ENCODE results near the gene PI4KA.

PI4KA gene

DNA sequence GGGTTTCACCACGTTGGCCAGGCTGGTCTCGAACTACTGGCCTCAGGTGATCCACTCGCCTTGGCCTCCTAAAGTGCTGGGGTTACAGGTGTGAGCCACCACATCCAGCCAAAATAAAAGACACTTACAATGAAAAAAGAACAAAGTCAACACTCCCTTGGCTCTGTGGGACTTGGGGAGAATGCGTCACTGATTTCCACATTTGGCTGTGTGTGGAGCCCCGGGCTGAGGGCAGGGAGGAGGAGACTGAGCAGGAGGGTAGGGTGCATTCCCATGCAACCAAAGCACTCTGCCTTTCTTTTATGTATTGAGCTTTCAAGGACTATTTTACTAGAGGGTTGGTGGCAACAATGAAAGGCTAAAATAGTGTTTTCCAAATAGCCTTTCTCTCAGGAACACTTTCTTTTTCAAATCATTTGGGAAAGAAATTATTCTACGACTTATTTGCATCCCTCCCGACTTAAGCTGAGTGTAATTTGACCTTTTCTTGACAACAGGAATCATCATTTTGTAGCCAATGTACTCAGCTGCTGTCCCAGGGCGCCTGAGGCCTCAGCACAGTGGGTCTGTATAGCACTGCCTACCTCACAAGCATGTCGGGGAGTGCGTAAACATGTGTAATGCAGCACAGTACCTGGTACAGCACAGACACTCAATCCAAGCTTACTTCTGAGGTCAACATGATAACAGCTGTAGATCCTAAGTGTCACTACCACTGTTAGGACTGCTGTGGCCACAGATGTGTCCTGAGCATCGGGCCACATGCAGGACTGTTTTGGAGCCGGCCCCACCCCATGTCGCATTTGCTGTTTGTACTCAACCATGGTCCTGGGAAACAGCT is 94.8 kb downstream of the PI4KA start:
- ChIA-PET CTCF (interaction anchor here (1.2 kb wide), 2 partner anchors 17 to 21 kb away, joined by 3 to 6 read pairs; no protein-coding TSS in a partner anchor), POLR2A (interaction anchor here (0.6 kb wide), 1 partner anchor 13 kb away, joined by 3 read pairs; no protein-coding TSS in a partner anchor)
- TF ChIP-seq, protein P1, sequence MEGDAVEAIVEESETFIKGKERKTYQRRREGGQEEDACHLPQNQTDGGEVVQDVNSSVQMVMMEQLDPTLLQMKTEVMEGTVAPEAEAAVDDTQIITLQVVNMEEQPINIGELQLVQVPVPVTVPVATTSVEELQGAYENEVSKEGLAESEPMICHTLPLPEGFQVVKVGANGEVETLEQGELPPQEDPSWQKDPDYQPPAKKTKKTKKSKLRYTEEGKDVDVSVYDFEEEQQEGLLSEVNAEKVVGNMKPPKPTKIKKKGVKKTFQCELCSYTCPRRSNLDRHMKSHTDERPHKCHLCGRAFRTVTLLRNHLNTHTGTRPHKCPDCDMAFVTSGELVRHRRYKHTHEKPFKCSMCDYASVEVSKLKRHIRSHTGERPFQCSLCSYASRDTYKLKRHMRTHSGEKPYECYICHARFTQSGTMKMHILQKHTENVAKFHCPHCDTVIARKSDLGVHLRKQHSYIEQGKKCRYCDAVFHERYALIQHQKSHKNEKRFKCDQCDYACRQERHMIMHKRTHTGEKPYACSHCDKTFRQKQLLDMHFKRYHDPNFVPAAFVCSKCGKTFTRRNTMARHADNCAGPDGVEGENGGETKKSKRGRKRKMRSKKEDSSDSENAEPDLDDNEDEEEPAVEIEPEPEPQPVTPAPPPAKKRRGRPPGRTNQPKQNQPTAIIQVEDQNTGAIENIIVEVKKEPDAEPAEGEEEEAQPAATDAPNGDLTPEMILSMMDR (IDR thresholded peaks at IDR 0.05; ENCODE audit: insufficient read depth, low read length, missing control alignments): no peak
- no peak for DNase-seq (ENCODE audit: low read depth, low spot score)
- H3K4me3 ChIP-seq (ENCODE audit: low read depth, low read length): no peak overlapping the region

DNA sequence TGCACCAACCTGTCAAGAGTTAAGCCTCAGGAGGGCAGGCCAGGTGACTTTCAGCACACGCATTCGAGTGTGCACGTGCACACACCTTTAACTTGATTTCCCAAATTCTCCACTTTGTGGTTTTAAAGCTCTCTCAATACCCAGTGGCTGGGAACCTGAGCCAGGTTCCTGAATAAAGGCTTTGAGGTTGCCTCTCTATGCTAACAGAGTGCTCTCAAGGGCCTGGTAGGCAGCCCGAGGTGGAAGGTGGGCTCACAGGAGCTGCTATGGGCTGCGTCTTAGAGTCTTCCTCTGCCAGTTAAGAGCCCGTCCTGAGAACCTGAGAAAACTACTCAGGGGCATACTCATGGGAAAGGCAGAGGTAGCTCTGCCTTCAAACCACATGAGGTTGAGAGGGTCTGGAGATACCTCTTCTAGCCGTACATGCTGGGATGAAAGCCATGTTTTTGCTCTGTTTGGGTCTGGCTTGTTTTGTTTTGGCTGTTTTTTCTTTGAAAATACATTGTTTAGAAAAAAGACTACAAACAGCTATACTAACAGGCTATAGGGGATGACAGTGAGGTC is 96.3 kb downstream of the PI4KA start:
- POLR2A ChIA-PET: no interaction called here
- CTCF ChIA-PET: interaction anchor here (1.2 to 3.2 kb wide), 3 partner anchors 15 to 21 kb away, joined by 3 to 13 read pairs (median 6); no protein-coding TSS in a partner anchor

DNA sequence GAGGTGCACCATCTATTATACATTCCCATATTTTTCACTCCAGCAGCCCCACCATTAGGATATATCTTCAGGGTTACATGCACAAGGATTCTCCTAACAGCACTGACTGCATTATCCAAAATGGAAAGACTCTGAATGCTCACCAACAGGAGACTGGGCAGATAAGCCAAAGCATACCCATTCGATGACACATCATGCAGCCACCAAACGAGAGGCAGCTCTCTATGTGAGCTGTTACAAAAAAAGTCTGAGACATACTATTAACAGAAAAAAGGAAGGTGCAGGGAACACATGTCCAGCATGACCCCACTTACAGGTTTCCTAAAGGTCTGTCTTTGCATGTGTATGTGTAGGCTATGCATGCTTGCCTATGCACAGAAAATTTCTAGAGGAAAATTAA is 97.1 kb downstream of the PI4KA start:
- POLR2A ChIA-PET: no interaction called here
- DNase-seq (ENCODE audit: low read depth, low spot score): no peak
- TF ChIP-seq, protein P1 (IDR thresholded peaks at IDR 0.05; ENCODE audit: insufficient read depth, low read length, missing control alignments): no peak
- no peak overlapping the region for H3K4me3 ChIP-seq (ENCODE audit: low read depth, low read length)
- CTCF ChIA-PET: interaction anchor here (0.7 to 3.2 kb wide), 6 partner anchors 9 to 22 kb away, joined by 3 to 13 read pairs (median 4); no protein-coding TSS in a partner anchor

More for the DNA sequence above, 96.3 kb downstream of the PI4KA start:
- TF ChIP-seq, protein P1 (IDR thresholded peaks at IDR 0.05; ENCODE audit: insufficient read depth, low read length, missing control alignments): no peak
- no peak overlapping the region for H3K4me3 ChIP-seq (ENCODE audit: low read depth, low read length)
- DNase-seq (ENCODE audit: low read depth, low spot score): no peak

DNA sequence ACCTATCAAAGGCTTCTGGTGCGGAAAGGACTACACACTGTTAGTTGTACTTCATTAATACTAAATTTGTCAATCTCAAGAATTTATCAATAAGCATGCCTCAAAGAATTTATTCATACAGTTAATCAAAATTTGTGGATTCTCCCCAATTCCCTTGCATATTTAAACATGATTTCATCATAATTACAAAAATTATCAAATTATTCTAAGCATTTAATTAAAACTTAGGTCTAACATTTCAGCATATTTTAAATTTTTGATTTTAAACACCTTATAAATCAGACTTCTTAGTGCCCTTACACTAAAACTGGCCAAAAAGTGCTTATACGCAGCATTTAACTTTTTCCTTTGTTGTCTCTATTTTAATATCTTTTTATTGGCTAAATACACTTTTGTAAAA is 98.5 kb downstream of the PI4KA start:
- ChIA-PET POLR2A (no interaction called here), CTCF (interaction anchor here (1.4 to 3.2 kb wide), 2 partner anchors 10 to 23 kb away, joined by 5 to 13 read pairs; no protein-coding TSS in a partner anchor)
- TF ChIP-seq, protein P1 (IDR thresholded peaks at IDR 0.05; ENCODE audit: insufficient read depth, low read length, missing control alignments): no peak
- no peak overlapping the region for H3K4me3 ChIP-seq (ENCODE audit: low read depth, low read length)
- no peak for DNase-seq (ENCODE audit: low read depth, low spot score)

DNA sequence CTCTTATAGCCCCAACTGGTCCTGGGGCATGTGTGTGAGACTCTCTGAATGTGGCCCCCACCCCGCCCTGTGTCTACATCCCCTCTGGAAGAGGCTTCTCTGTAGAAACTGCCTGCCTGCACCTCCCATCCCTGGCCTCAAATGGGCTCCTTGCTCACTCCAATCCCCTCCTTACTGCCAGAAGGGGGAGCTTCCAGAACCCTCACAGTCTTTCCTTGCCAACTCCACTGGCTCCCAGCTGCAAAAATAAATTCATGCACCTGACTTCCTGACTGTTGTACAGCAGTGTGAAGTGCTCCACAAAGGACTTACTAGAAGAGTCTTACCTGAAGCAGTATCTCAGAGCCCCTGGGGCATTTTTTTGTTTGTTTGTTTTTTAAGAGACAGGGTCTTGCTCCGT is 99.9 kb downstream of the PI4KA start:
- no peak overlapping the region for H3K4me3 ChIP-seq (ENCODE audit: low read depth, low read length)
- TF ChIP-seq, protein P1 (IDR thresholded peaks at IDR 0.05; ENCODE audit: insufficient read depth, low read length, missing control alignments): no peak
- CTCF ChIA-PET: interaction anchor here (1.2 to 3.1 kb wide), 3 partner anchors 15 to 25 kb away, joined by 3 to 11 read pairs (median 9); partner anchors contain the start of gene SERPIND1
- POLR2A ChIA-PET: no interaction called here
- no peak for DNase-seq (ENCODE audit: low read depth, low spot score)

DNA sequence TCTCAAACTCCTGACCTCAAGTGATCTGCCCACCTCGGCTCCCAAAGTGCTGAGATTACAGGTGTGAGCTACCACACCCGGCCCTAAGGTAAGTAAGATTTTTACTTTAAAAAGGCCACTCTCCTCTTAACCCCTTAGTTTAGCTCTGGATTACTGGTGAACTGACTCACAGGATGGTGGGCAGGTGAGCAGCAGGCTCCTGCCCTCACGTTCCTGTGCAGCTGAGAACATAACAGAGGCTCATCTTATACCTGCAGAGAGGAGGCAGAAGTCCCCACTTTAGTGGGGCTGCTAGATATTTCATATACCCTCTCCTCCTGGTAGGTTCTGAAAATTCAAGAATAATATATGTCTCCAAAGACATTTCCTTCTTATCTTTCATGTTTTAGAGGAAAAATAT is 101.8 kb downstream of the PI4KA start:
- TF ChIP-seq, protein P1 (IDR thresholded peaks at IDR 0.05; ENCODE audit: insufficient read depth, low read length, missing control alignments): no peak
- CTCF ChIA-PET: interaction anchor here (2.1 to 3.1 kb wide), 2 partner anchors 15 to 27 kb away, joined by 9 to 11 read pairs; no protein-coding TSS in a partner anchor
- no peak overlapping the region for H3K4me3 ChIP-seq (ENCODE audit: low read depth, low read length)
- POLR2A ChIA-PET: no interaction called here
- no peak for DNase-seq (ENCODE audit: low read depth, low spot score)
